Adrenal gland (tissue), 12 donors: ENCODE results near the gene DCC. TPM values are rescaled to one million over a fixed set of nuclear protein-coding genes. Genes with fewer than 3 reads are reported as not detected.

Experiments used
- DNase-seq, 7 donors: peaks; one replicate each; pipeline ENCODE4 v3.0.0-alpha.2; 2019 to 2020
- H3K27ac ChIP-seq, 5 donors: fragments of 200-600 bp; sonication (generic) in 4 of 5; 1 replicate in 3 of 5; 2 replicates in 2 of 5; pipeline versions ENCODE4 v1.5.1 to v1.8.0; 2016 to 2020; ENCODE audit warnings: mild to moderate bottlenecking in 1 of 5
- H3K27me3 ChIP-seq: fragments of 200-600 bp; 2 replicates; pipeline ENCODE4 v1.8.0; 2021
- H3K36me3 ChIP-seq, 2 donors: fragments of 200-600 bp; replicated peaks in 1 of 2; 1 replicate in 1 of 2; 2 replicates in 1 of 2; pipeline versions ENCODE4 v1.5.1 to v1.8.0; 2018 to 2022
- H3K4me1 ChIP-seq, 2 donors: fragments of 200-600 bp; replicated peaks in 1 of 2; 1 replicate in 1 of 2; 2 replicates in 1 of 2; pipeline versions ENCODE4 v1.5.1 to v1.8.0; 2018 to 2021
- H3K4me3 ChIP-seq, 4 donors: fragments of 200-600 bp; sonication (generic) in 3 of 4; one replicate each; pipeline ENCODE4 v1.5.1; 2016 to 2018
- H3K9me3 ChIP-seq, 3 donors: fragments of 200-600 bp; sonication (generic) in 1 of 3; replicated peaks in 1 of 3; 1 replicate in 2 of 3; 2 replicates in 1 of 3; pipeline versions ENCODE4 v1.5.1 to v1.8.0; 2016 to 2021
- POLR2A ChIP-seq, 2 donors: fragments of 450-650 bp; IDR thresholded peaks; one replicate each; pipeline ENCODE4 v1.6.1; 2017; ENCODE audit warnings: antibody characterized with exemption in 2 of 2, mild to moderate bottlenecking in 2 of 2, moderate library complexity in 1 of 2
- WGBS, 4 donors: extraction: QIAGEN DNeasy Blood & Tissue Kit in 2 of 4; methylation state at CpG; one replicate each; pipeline versions ENCODE4 v1.1.5 to v1.1.7; 2013 to 2017; 5-methylcytosine and 5-hydroxymethylcytosine counted together
- intact Hi-C, 2 donors: fragments of 100-400 bp; cut with DNase I; formaldehyde crosslinking; loops; one replicate each; pipeline versions ENCODE4 v1.14.1 to v1.15.0; 2022 to 2023
- polyA plus RNA-seq, 3 donors: library from polyadenylated mRNA; stranded (reverse); fragments of 200-250 nt in 2 of 3; fragments of 350-450 nt in 1 of 3; fragmentation: Illumina TruSeq in 1 of 3; extraction: RNeasy Lipid Tissue Mini Kit (QIAGEN cat#74804) in 1 of 3; gene quantifications; one replicate each; pipeline ENCODE4 v1.2.3, GENCODE V29; 2013 to 2014
- total RNA-seq, 9 donors: library from RNA; depleted of rRNA in 4 of 9; stranded (reverse); fragments of >200 nt in 4 of 9; fragments of 120-200 nt in 1 of 9; fragmentation: NEBNext Ultra II Directional in 1 of 9; extraction: Animal tissue kit (Norgen Biotek cat#: 25700) in 1 of 9; gene quantifications; one replicate each; pipeline versions ENCODE4 v1.1.0 to v1.2.4, GENCODE V29; 2013 to 2023
- TF ChIP-seq, protein P1 (sequence below), 6 experiments: fragments of 450-650 bp in 4 of 6; fragments of 200-600 bp in 2 of 6; sonication (generic) in 1 of 6; IDR thresholded peaks; 1 replicate in 5 of 6; 2 replicates in 1 of 6; pipeline versions ENCODE4 v1.5.1 to v1.8.0; 2016 to 2021; ENCODE audit warnings: antibody characterized with exemption in 6 of 6, mild to moderate bottlenecking in 2 of 6, moderate library complexity in 1 of 6
- donor health status: healthy with polysubstance abuse.
- donor health status: Bipolar disorder and iron deficiency.
- donor health status: DM: yes; HTN: yes; CAD: no.
- donor health status: DM: no; HTN: no; CAD: no.
- donor health status: DM: no; HTN: no; CAD: no.
- donor health status: DM: yes; HTN: yes; CAD: no.

DCC gene
- total and polyA plus RNA-seq, 12 donors = 0.33 to 3.5 (median 1.1) TPM; not detected in 1

DNA sequence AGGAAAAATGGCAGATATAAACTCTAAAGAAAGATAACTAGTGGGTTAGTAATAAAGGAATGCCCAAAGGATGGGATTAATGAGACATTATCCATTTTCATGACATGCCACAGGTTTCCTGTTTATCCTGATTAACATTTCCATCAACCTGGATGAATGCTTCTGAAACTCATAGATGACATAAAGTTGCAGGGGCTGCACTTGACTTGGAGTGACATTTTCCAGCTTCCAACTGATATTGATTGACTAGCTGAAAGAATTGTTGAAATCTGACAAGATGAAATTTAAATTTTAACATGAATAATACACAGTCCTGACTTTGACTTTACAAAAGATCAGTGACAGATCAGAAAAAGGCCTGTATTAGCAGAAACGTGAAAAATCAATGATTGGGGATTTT is 214.2 kb downstream of the DCC start:
- intact Hi-C loops = no loop called here
- TF ChIP-seq, protein P1, sequence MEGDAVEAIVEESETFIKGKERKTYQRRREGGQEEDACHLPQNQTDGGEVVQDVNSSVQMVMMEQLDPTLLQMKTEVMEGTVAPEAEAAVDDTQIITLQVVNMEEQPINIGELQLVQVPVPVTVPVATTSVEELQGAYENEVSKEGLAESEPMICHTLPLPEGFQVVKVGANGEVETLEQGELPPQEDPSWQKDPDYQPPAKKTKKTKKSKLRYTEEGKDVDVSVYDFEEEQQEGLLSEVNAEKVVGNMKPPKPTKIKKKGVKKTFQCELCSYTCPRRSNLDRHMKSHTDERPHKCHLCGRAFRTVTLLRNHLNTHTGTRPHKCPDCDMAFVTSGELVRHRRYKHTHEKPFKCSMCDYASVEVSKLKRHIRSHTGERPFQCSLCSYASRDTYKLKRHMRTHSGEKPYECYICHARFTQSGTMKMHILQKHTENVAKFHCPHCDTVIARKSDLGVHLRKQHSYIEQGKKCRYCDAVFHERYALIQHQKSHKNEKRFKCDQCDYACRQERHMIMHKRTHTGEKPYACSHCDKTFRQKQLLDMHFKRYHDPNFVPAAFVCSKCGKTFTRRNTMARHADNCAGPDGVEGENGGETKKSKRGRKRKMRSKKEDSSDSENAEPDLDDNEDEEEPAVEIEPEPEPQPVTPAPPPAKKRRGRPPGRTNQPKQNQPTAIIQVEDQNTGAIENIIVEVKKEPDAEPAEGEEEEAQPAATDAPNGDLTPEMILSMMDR (IDR thresholded peaks at IDR 0.05) = no peak
- TF ChIP-seq POLR2A (IDR thresholded peaks at IDR 0.05) = no peak
- Histone ChIP-seq H3K9me3 (no peaks in the 10 kb centered on the region), H3K27me3 (no peaks in the 10 kb centered on the region), H3K4me3 (no peak overlapping the region), H3K27ac (no peak overlapping the region), H3K36me3 (no peaks in the 10 kb centered on the region), H3K4me1 (no peaks in the 10 kb centered on the region)
- WGBS, 4 donors = 23 to 44% (median 36%) methylated on average over 1 of the region's 1 CpG
- DNase-seq = no peak

DNA sequence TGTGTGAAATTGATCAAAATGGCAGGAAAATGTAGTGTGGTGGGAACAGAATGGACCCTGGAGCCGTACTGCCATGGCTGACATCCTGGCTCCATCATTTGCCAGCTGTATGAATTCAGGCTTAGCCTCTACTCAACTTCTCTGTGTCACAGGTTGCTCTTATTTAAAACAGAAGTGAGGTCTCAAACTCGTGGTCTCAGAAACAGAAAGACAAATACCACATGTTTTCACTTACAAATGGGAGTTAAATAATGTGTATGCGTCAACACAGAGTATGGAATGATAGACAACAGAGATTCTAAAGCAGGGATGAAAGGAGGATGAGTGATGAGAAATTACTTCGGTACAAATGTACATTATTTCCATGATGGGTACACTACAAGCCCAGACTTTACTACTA is 227.4 kb downstream of the DCC start:
- Histone ChIP-seq H3K36me3 (no peaks in the 10 kb centered on the region), H3K9me3 (no peaks in the 10 kb centered on the region), H3K4me1 (no peaks in the 10 kb centered on the region), H3K4me3 (no peak overlapping the region), H3K27me3 (no peaks in the 10 kb centered on the region), H3K27ac (no peak overlapping the region)
- WGBS, 4 donors = 46 to 65% (median 55%) methylated on average over 4 of the region's 4 CpGs
- no peak for DNase-seq
- TF ChIP-seq, protein P1 (IDR thresholded peaks at IDR 0.05) = no peak
- no peak for TF ChIP-seq POLR2A (IDR thresholded peaks at IDR 0.05)
- intact Hi-C loops = no loop called here

DNA sequence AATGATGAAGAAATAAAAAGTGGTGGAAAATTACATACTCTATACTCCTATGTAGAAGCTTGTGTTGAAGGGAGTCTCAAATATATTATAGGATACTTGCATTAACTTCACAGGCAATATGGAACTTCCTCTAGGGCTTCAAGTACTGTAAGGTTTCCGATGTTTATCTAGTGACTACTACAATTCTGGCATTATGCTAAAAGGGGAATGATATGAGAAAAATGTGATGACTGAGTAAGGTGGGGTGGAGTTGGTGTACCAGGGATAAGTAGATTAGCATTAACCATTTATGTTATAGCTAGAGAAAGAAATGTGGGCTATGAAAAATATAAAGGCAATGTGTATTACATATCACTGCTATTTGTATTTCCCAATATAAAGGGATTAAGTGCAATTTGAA is 229.5 kb downstream of the DCC start:
- no peaks in the 10 kb centered on the region for H3K4me1 ChIP-seq
- H3K9me3 ChIP-seq = no peaks in the 10 kb centered on the region
- 63 to 88% (median 79%) methylated on average over 1 of the region's 1 CpG for WGBS, 4 donors
- no peaks in the 10 kb centered on the region for H3K27me3 ChIP-seq
- no peak overlapping the region for H3K4me3 ChIP-seq
- DNase-seq = no peak
- no peak for TF ChIP-seq POLR2A (IDR thresholded peaks at IDR 0.05)
- TF ChIP-seq, protein P1 (IDR thresholded peaks at IDR 0.05) = no peak
- intact Hi-C loops = no loop called here
- no peaks in the 10 kb centered on the region for H3K36me3 ChIP-seq
- H3K27ac ChIP-seq = no peak overlapping the region

DNA sequence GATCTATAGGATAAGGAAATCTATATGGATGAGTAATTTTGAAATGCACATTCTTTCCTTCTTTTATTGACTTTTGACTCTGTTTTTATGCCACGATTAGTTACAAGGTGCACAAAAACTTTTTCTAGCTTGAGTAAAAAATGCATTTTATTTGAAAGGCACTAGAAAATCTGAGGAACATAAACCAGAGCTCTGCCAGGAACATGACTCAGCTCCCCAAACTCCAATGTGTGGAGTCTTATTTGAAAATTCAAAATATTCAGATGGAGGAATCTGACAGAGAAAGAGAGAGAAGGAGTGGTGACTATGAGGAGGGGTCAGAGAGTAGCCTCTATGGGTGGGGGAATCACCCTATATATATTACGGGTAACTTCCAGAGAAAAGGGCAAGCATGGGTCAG is 231.0 kb downstream of the DCC start:
- Histone ChIP-seq H3K27ac (no peak overlapping the region), H3K4me3 (no peak overlapping the region), H3K36me3 (no peaks in the 10 kb centered on the region), H3K27me3 (no peaks in the 10 kb centered on the region), H3K4me1 (no peaks in the 10 kb centered on the region), H3K9me3 (no peaks in the 10 kb centered on the region)
- DNase-seq = no peak
- intact Hi-C loops = no loop called here
- WGBS, 4 donors = 44 to 71% (median 62%) methylated on average over 2 of the region's 2 CpGs
- TF ChIP-seq, protein P1 (IDR thresholded peaks at IDR 0.05) = no peak
- TF ChIP-seq POLR2A (IDR thresholded peaks at IDR 0.05) = no peak
